HCT116 (cell line): ENCODE data around the gene AGAP1. TPM values are rescaled to one million over a fixed set of nuclear protein-coding genes. Genes with fewer than 3 reads are reported as not detected.

ENCODE experiments used
- ATAC-seq: fragments of 200-7000 bp; cut with Tn5 transposase; 2 replicates; pipeline ENCODE4 v1.9.1; 2020; ENCODE audit warnings: mild to moderate bottlenecking, moderate library complexity
- BruUV-seq: library from RNA; stranded (reverse); fragments of 400-500 nt; replicated peaks from 2 replicates; lab custom pipeline; 2021; lab: Mats Ljungman, UMichigan
- CTCF ChIA-PET: fragments of 300-600 bp; sonication (Branson Sonifier 250); formaldehyde crosslinking; loops from one replicate; lab custom pipeline; 2021; ENCODE audit warnings: antibody characterized with exemption; lab: Charles Lee
- POLR2A ChIA-PET: fragments of 300-600, 350-600 bp; sonication (Branson Sonifier 250); formaldehyde crosslinking; loops from one replicate; lab custom pipeline; 2021; ENCODE audit warnings: antibody characterized with exemption; lab: Charles Lee
- RAD21 ChIA-PET, 2 experiments: fragments of 300-600 bp; sonication (Branson Sonifier 250); formaldehyde crosslinking; loops; one replicate each; lab custom pipeline; 2023; ENCODE audit warnings: low total read pairs in 2 of 2; ENCODE audit not compliant: uncharacterized antibody in 2 of 2, unreplicated experiment in 2 of 2, low non-redundant PET in 1 of 2; lab: Charles Lee
- DNase-seq: peaks from one replicate; pipeline ENCODE4 v3.0.0-alpha.2; 2010; ENCODE audit warnings: low read depth, low spot score
- H2AFZ ChIP-seq: fragments of 200-600 bp; shearing (Covaris generic), sonication (generic); 2 replicates; pipeline ENCODE4 v1.6.1; 2017; ENCODE audit warnings: low read depth, mixed run types, mixed read lengths, antibody characterized with exemption, low read length; ENCODE audit not compliant: poor library complexity, severe bottlenecking
- H3K27ac ChIP-seq: 2 replicates; pipeline ENCODE4 v1.5.1; 2012; ENCODE audit warnings: low read depth, low read length
- H3K27me3 ChIP-seq: fragments of 200-600 bp; sonication (generic); 2 replicates; pipeline ENCODE4 v1.6.1; 2016; ENCODE audit warnings: mixed run types, low read length, mixed read lengths; ENCODE audit not compliant: insufficient read depth
- H3K36me3 ChIP-seq, 2 experiments: fragments of 200-500 bp in 1 of 2; fragments of 200-600 bp in 1 of 2; sonication (Bioruptor generic) in 1 of 2; sonication (generic) in 1 of 2; 2 replicates each; pipeline versions ENCODE4 v1.5.1 to v1.6.1; 2014 to 2016; ENCODE audit warnings: low read length in 2 of 2, inconsistent platforms in 1 of 2, mixed read lengths in 1 of 2, mixed run types in 1 of 2; ENCODE audit not compliant: insufficient read depth in 2 of 2, control insufficient read depth in 1 of 2
- H3K4me1 ChIP-seq, 2 experiments: fragments of 200-600 bp in 1 of 2; sonication (generic) in 1 of 2; 2 replicates each; pipeline versions ENCODE4 v1.5.1 to v1.6.1; 2012 to 2017; ENCODE audit warnings: low read length in 2 of 2, inconsistent platforms in 1 of 2, mild to moderate bottlenecking in 1 of 2, mixed read lengths in 1 of 2, mixed run types in 1 of 2, moderate library complexity in 1 of 2; ENCODE audit not compliant: insufficient read depth in 2 of 2, control insufficient read depth in 1 of 2
- H3K4me2 ChIP-seq: fragments of 200-600 bp; sonication (generic); 2 replicates; pipeline ENCODE4 v1.6.1; 2017; ENCODE audit warnings: mixed run types, low read length, mixed read lengths
- H3K4me3 ChIP-seq, 2 experiments: fragments of 200-600 bp in 1 of 2; sonication (generic) in 1 of 2; replicated peaks in 1 of 2; 2 replicates each; pipeline ENCODE4 v1.5.1; 2011 to 2016; ENCODE audit warnings: low read length in 2 of 2, control low read depth in 1 of 2, low read depth in 1 of 2, mild to moderate bottlenecking in 1 of 2, mixed read lengths in 1 of 2, mixed run types in 1 of 2
- H3K79me2 ChIP-seq: fragments of 200-600 bp; sonication (generic); 2 replicates; pipeline ENCODE4 v1.6.1; 2017; ENCODE audit warnings: mild to moderate bottlenecking, mixed run types, low read length, moderate library complexity, mixed read lengths; ENCODE audit not compliant: insufficient read depth
- H3K9ac ChIP-seq: fragments of 200-600 bp; sonication (generic); 2 replicates; pipeline ENCODE4 v1.6.1; 2016; ENCODE audit warnings: low read length, mixed read lengths
- H3K9me2 ChIP-seq: fragments of 200-600 bp; sonication (generic), shearing (Covaris generic); 2 replicates; pipeline ENCODE4 v1.6.1; 2017; ENCODE audit warnings: mixed run types, mild to moderate bottlenecking, moderate library complexity; ENCODE audit not compliant: insufficient read depth
- H3K9me3 ChIP-seq, 2 experiments: fragments of 200-500 bp in 1 of 2; fragments of 200-600 bp in 1 of 2; sonication (Bioruptor generic) in 1 of 2; sonication (generic) in 1 of 2; 2 replicates each; pipeline ENCODE4 v1.6.1; 2014 to 2017; ENCODE audit warnings: low read length in 2 of 2, mixed read lengths in 2 of 2, inconsistent platforms in 1 of 2, low read depth in 1 of 2, mild to moderate bottlenecking in 1 of 2, mixed run types in 1 of 2, moderate library complexity in 1 of 2; ENCODE audit not compliant: control insufficient read depth in 1 of 2, insufficient read depth in 1 of 2
- H4K20me1 ChIP-seq: fragments of 200-600 bp; sonication (generic), shearing (Covaris generic); 2 replicates; pipeline ENCODE4 v1.6.1; 2017; ENCODE audit warnings: mixed run types, mild to moderate bottlenecking, moderate library complexity; ENCODE audit not compliant: insufficient read depth
- ATF3 ChIP-seq: IDR thresholded peaks from 2 replicates; pipeline ENCODE4 v1.6.1; 2012
- CBX3 ChIP-seq: IDR thresholded peaks from 2 replicates; pipeline ENCODE4 v1.6.1; 2012; ENCODE audit warnings: low read depth
- CTCF ChIP-seq, 3 experiments: fragments of 200-600 bp in 1 of 3; sonication (generic) in 1 of 3; IDR thresholded peaks in 2 of 3; conservative IDR thresholded peaks in 1 of 3; 2 replicates each; pipeline ENCODE4 v1.5.1; 2012 to 2017; ENCODE audit warnings: low read depth in 2 of 3, low read length in 2 of 3, antibody characterized with exemption in 1 of 3, borderline replicate concordance in 1 of 3, control low read depth in 1 of 3, mild to moderate bottlenecking in 1 of 3, mixed read lengths in 1 of 3, mixed run types in 1 of 3, moderate library complexity in 1 of 3; ENCODE audit not compliant: insufficient read depth in 1 of 3
- EGR1 ChIP-seq: IDR thresholded peaks from 2 replicates; pipeline ENCODE4 v1.6.1; 2012; ENCODE audit warnings: low read depth
- ELF1 ChIP-seq: IDR thresholded peaks from 2 replicates; pipeline ENCODE4 v1.6.1; 2012; ENCODE audit warnings: low read depth, borderline replicate concordance
- EZH2phosphoT487 ChIP-seq: fragments of 200-600 bp; IDR thresholded peaks from 2 replicates; pipeline ENCODE4 v1.6.1; 2018; ENCODE audit warnings: antibody characterized with exemption, borderline replicate concordance
- FOSL1 ChIP-seq: IDR thresholded peaks from 2 replicates; pipeline ENCODE4 v1.6.1; 2012; ENCODE audit warnings: low read depth
- JUND ChIP-seq: IDR thresholded peaks from 2 replicates; pipeline ENCODE4 v1.6.1; 2012
- MAX ChIP-seq: IDR thresholded peaks from 2 replicates; pipeline ENCODE4 v1.6.1; 2012
- POLR2A ChIP-seq: IDR thresholded peaks from 2 replicates; pipeline ENCODE4 v1.7.0; 2011; ENCODE audit warnings: borderline replicate concordance; ENCODE audit not compliant: insufficient read depth, insufficient read length; ENCODE audit errors: extremely low read depth
- POLR2AphosphoS5 ChIP-seq: IDR thresholded peaks from 2 replicates; pipeline ENCODE4 v1.6.1; 2011; ENCODE audit warnings: mild to moderate bottlenecking, low read depth, low read length, moderate library complexity
- RAD21 ChIP-seq: IDR thresholded peaks from 2 replicates; pipeline ENCODE4 v1.6.1; 2012; ENCODE audit warnings: low read depth, mild to moderate bottlenecking
- REST ChIP-seq: IDR thresholded peaks from 2 replicates; pipeline ENCODE4 v1.6.1; 2012; ENCODE audit warnings: low read depth
- SIN3A ChIP-seq: IDR thresholded peaks from 2 replicates; pipeline ENCODE4 v1.6.1; 2012; ENCODE audit warnings: low read depth
- SP1 ChIP-seq: IDR thresholded peaks from 2 replicates; pipeline ENCODE4 v1.6.1; 2012; ENCODE audit warnings: low read depth
- SRF ChIP-seq: IDR thresholded peaks from 2 replicates; pipeline ENCODE4 v1.6.1; 2012; ENCODE audit warnings: low read depth
- YY1 ChIP-seq: IDR thresholded peaks from 2 replicates; pipeline ENCODE4 v1.6.1; 2011; ENCODE audit warnings: low read length, low read depth, moderate library complexity, mild to moderate bottlenecking; ENCODE audit not compliant: insufficient replicate concordance; ENCODE audit errors: extremely low read depth
- ZBTB33 ChIP-seq: IDR thresholded peaks from 2 replicates; pipeline ENCODE4 v1.6.1; 2011; ENCODE audit warnings: mild to moderate bottlenecking, low read length, moderate library complexity; ENCODE audit not compliant: insufficient replicate concordance; ENCODE audit errors: extremely low read depth
- ZFX ChIP-seq: fragments of 450-650 bp; IDR thresholded peaks from 2 replicates; pipeline ENCODE4 v1.6.1; 2017
- ZNF274 ChIP-seq: fragments of 200-500 bp; sonication (Bioruptor generic); IDR thresholded peaks from 2 replicates; pipeline ENCODE4 v1.6.1; 2014; ENCODE audit warnings: mild to moderate bottlenecking, low read depth, low read length, inconsistent platforms
- intact Hi-C: fragments of 100-400 bp; cut with micrococcal nuclease; formaldehyde crosslinking; loops from 2 replicates; pipeline ENCODE4 v1.10.0; 2022
- total RNA-seq: library from RNA; stranded (reverse); gene quantifications from one replicate; pipeline ENCODE4 v1.2.1, GENCODE V29; 2021; ENCODE audit not compliant: unreplicated experiment

The AGAP1 gene
- total RNA-seq, 1 experiment from 2014 or later = 43.8 TPM

- no peak for ATAC-seq
- H3K36me3 ChIP-seq = no peaks in the 10 kb centered on the region
- H3K9me3 ChIP-seq = no peaks in the 10 kb centered on the region
- H3K27ac ChIP-seq = no peak overlapping the region
- H3K4me2 ChIP-seq = no peak overlapping the region
- H4K20me1 ChIP-seq = peaks cover 16% of the 10 kb centered on the region; the same call in 1 of the 2 replicates
- no TSS peak for BruUV-seq
- H3K9ac ChIP-seq = no peak overlapping the region
- POLR2A ChIA-PET = no interaction called here
- TF ChIP-seq EGR1 (no peak), REST (no peak), SP1 (no peak), FOSL1 (no peak), YY1 (no peak), MAX (no peak), POLR2AphosphoS5 (no peak), SIN3A (no peak), RAD21 (no peak), POLR2A (no peak), SRF (no peak), ATF3 (no peak), ZFX (no peak), EZH2phosphoT487 (no peak), ZNF274 (no peak), JUND (no peak), CBX3 (no peak), CTCF (IDR thresholded peaks at IDR 0.05 in 2 of 3, conservative IDR thresholded peaks at IDR 0.05 in 1 of 3; ENCODE audit: borderline replicate concordance in 1 of 3, insufficient read depth in 1 of 3, low read depth in 2 of 3, low read length in 2 of 3) (no peak), ELF1 (no peak), ZBTB33 (no peak)
- no peaks in the 10 kb centered on the region for H3K9me2 ChIP-seq
- intact Hi-C loops = no loop called here
- H3K79me2 ChIP-seq = peaks cover 97% of the 10 kb centered on the region
- no peak overlapping the region for H3K4me3 ChIP-seq
- peaks cover 34 to 56% of the 10 kb centered on the region in 2 experiments for H3K4me1 ChIP-seq
- no peak overlapping the region for H2AFZ ChIP-seq
- no peak for DNase-seq
- RAD21 ChIA-PET = no interaction called here
- H3K27me3 ChIP-seq = no peaks in the 10 kb centered on the region
- CTCF ChIA-PET = no interaction called here
Measured at GRCh38 chr2:235506997-235507615, 13.3 kb downstream of the AGAP1 start.
